Prostate gland (tissue), 2 donors: Measurements from ENCODE around the gene CFAP97D2. TPM values are rescaled to one million over a fixed set of nuclear protein-coding genes. Genes with fewer than 3 reads are reported as not detected.
"Not testable (repeated sequence)": the region's sequence is repeated elsewhere in the genome, so short reads cannot be mapped to it uniquely, and the experiment has no call there.

Source experiments
- DNase-seq: peaks from one replicate; pipeline ENCODE4 v3.0.0-alpha.2; 2019; ENCODE audit warnings: low spot score
- H3K27ac ChIP-seq, 2 donors: fragments of 200-600 bp; sonication (generic); 2 replicates each; pipeline ENCODE4 v1.5.1; 2017 to 2019
- H3K27me3 ChIP-seq: fragments of 200-600 bp; sonication (generic); replicated peaks from 2 replicates; pipeline ENCODE4 v1.5.1; 2019; ENCODE audit not compliant: insufficient read depth
- H3K36me3 ChIP-seq, 2 donors: fragments of 200-600 bp; sonication (generic); 1 replicate in 1 of 2; 2 replicates in 1 of 2; pipeline versions ENCODE4 v1.5.1 to v1.8.1; 2017 to 2019
- H3K4me1 ChIP-seq: fragments of 200-600 bp; sonication (generic); replicated peaks from 2 replicates; pipeline ENCODE4 v1.5.1; 2019
- H3K4me3 ChIP-seq, 2 donors: fragments of 200-600 bp; sonication (generic); 2 replicates each; pipeline ENCODE4 v1.5.1; 2017 to 2019
- H3K9me3 ChIP-seq: fragments of 200-600 bp; sonication (generic); 2 replicates; pipeline ENCODE4 v1.5.1; 2017
- CTCF ChIP-seq, 4 experiments: fragments of 200-600 bp in 2 of 4; fragments of 450-650 bp in 2 of 4; sonication (generic) in 2 of 4; IDR thresholded peaks; 1 replicate in 3 of 4; 2 replicates in 1 of 4; pipeline ENCODE4 v1.5.1; 2016 to 2019; ENCODE audit warnings: antibody characterized with exemption in 4 of 4, mild to moderate bottlenecking in 2 of 4, moderate library complexity in 2 of 4
- POLR2A ChIP-seq: fragments of 450-650 bp; IDR thresholded peaks from one replicate; pipeline ENCODE4 v1.6.1; 2016; ENCODE audit warnings: antibody characterized with exemption, mild to moderate bottlenecking
- POLR2AphosphoS5 ChIP-seq: sonication (generic); formaldehyde crosslinking; IDR thresholded peaks from one replicate; pipeline ENCODE4 v1.6.1; 2017; ENCODE audit warnings: antibody characterized with exemption
- WGBS: methylation state at CpG from one replicate; pipeline ENCODE4 v1.1.5; 2018; 5-methylcytosine and 5-hydroxymethylcytosine counted together
- intact Hi-C: fragments of 100-400 bp; cut with DNase I; formaldehyde crosslinking; loops from one replicate; pipeline ENCODE4 v1.14.2; 2022
- total RNA-seq, 2 donors: library from RNA; depleted of rRNA; stranded (reverse); fragments of >200 nt; gene quantifications; one replicate each; pipeline ENCODE4 v1.1.0, GENCODE V29; 2016

CFAP97D2 gene
- total RNA-seq, 2 donors from 2014 or later = 0.62 TPM; not detected in 1

DNA sequence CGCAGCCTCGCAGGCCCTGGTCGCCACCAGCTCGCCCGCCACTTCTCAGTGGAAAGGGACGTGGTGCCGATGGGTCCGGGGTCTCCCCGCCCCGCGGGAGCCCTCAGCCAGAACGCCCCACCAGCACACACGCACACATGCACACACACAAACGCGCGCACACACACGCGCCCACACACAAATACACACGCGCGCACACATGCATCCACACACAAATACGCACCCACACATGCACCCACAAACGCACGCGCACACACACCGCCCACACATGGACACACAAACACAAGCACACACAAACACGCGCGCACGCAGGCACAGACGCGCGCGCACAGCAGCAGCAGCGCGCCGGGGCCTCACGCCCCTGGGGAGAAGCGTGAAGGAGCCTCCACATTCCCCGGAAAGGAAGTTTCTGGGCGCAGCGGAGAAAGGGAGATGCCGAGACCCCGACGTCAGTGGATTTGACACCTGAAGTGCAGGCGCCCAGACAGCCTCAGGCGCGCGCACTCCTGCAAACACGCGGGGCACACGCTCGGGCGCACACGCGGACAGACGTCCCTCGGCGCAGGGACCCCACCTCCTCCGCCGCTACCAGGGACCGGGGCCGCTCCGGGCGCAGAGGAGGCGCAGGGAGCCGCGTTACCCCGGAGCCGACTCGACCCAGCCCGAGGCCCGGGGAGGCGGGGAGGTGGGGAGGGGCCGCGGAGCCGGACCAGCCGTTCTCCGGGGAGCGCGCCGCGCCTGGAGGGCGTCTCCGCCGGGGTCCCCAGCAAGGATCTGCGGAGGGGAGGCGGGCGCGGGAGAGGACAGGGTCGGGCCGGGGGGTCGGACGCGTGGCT, 47.3 kb upstream of the CFAP97D2 start:
- TF ChIP-seq POLR2A = no peak
- TF ChIP-seq POLR2AphosphoS5 = no peak
- TF ChIP-seq CTCF (IDR thresholded peaks at IDR 0.05) = no peak
- DNase-seq = no peak
- H3K4me3 ChIP-seq = peak overlapping the region; percentile 60 to 79
- no peaks in the 10 kb centered on the region for H3K36me3 ChIP-seq
- H3K27me3 ChIP-seq = no peaks in the 10 kb centered on the region
- WGBS = 2% methylated on average over 67 of the region's 95 CpGs
- intact Hi-C loops = loop anchor here (10.0 kb wide), 1 partner anchor 157 kb away; the partner anchor contains the start of gene C13orf46
- peaks cover 5% of the 10 kb centered on the region for H3K4me1 ChIP-seq
- H3K27ac ChIP-seq = peak overlapping the region; percentile 61 to 69
- H3K9me3 ChIP-seq = no peaks in the 10 kb centered on the region

- Histone ChIP-seq H3K4me3 (peak within 1 kb of the TSS; percentile 60 to 79), H3K27me3 (no peaks in the 10 kb centered on the region), H3K36me3 (no peaks in the 10 kb centered on the region), H3K9me3 (no peaks in the 10 kb centered on the region), H3K4me1 (peaks cover 5% of the 10 kb centered on the region), H3K27ac (peak within 1 kb of the TSS; percentile 61 to 69)
- WGBS = 0% methylated on average over 56 of the region's 81 CpGs
- TF ChIP-seq CTCF (IDR thresholded peaks at IDR 0.05) (no peak), POLR2AphosphoS5 (no peak), POLR2A (peak; percentile 42)
- intact Hi-C loops = loop anchor here (10.0 kb wide), 1 partner anchor 158 kb away; the partner anchor contains the start of gene C13orf46
- DNase-seq = peak; percentile 61
Observed at GRCh38 chr13:114132419-114133121, 46.5 kb upstream of the CFAP97D2 start, which contains the start of gene RASA3. TSS of gene RASA3 (minus strand) at chr13:114132623. CDS start at chr13:114132489, 134 bp downstream.

- not testable (repeated sequence) for H3K4me1 ChIP-seq, H3K27ac ChIP-seq, H3K4me3 ChIP-seq, H3K9me3 ChIP-seq, H3K36me3 ChIP-seq, DNase-seq, H3K27me3 ChIP-seq
- intact Hi-C loops = loop anchor here (10.0 kb wide), 1 partner anchor 158 kb away; the partner anchor contains the start of gene C13orf46
- no CpG with 5 or more reads among the region's 9 CpGs for WGBS
Observed at GRCh38 chr13:114133126-114133525, 45.9 kb upstream of the CFAP97D2 start.

DNA sequence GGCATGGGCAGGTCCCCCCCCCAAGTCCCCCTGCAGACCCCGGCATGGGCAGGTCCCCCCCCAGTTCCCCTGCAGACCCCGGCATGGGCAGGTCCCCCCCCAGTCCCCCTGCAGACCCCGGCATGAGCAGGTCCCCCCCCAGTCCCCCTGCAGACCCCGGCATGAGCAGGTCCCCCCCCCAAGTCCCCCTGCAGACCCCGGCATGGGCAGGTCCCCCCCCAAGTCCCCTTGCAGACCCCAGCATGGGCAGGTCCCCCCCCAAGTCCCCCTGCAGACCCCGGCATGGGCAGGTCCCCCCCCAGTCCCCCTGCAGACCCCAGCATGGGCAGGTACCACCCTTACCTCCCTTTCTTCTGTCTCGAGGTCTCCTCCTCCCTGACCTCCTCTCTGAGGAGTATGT, 45.5 kb upstream of the CFAP97D2 start:
- H3K27ac ChIP-seq, H3K36me3 ChIP-seq, H3K9me3 ChIP-seq, H3K4me3 ChIP-seq, H3K27me3 ChIP-seq, DNase-seq, H3K4me1 ChIP-seq: not testable (repeated sequence)
- intact Hi-C loops = loop anchor here (10.0 kb wide), 1 partner anchor 159 kb away; the partner anchor contains the start of gene C13orf46
- WGBS = 65% methylated on average over 2 of the region's 7 CpGs

- Histone ChIP-seq H3K4me3 (no peak overlapping the region), H3K36me3 (no peaks in the 10 kb centered on the region), H3K27me3 (no peaks in the 10 kb centered on the region), H3K4me1 (peaks cover 5% of the 10 kb centered on the region), H3K27ac (no peak overlapping the region), H3K9me3 (no peaks in the 10 kb centered on the region)
- TF ChIP-seq CTCF (IDR thresholded peaks at IDR 0.05) (no peak), POLR2AphosphoS5 (no peak), POLR2A (no peak)
- intact Hi-C loops = loop anchor here (2.0 to 10.0 kb wide), 2 partner anchors 68 to 160 kb away; partner anchors contain the start of gene C13orf46
- 54% methylated on average over 20 of the region's 21 CpGs for WGBS
- no peak for DNase-seq
Observed at GRCh38 chr13:114134111-114134943, 44.7 kb upstream of the CFAP97D2 start.
